Measurements from ENCODE around the gene SLC38A6.

- TF ChIP-seq ZFP3 (CRISPR knock-in tag; IDR thresholded peaks at IDR 0.05) (no peak), ARNTL (CRISPR knock-in tag; IDR thresholded peaks at IDR 0.05; ENCODE audit: borderline replicate concordance, low read depth) (no peak), CSDC2 (CRISPR knock-in tag; IDR thresholded peaks at IDR 0.05) (no peak), CREB5 (CRISPR knock-in tag; IDR thresholded peaks at IDR 0.05; ENCODE audit: low read depth) (no peak), PATZ1 (CRISPR knock-in tag; IDR thresholded peaks at IDR 0.05; ENCODE audit: borderline replicate concordance) (no peak), RARB (CRISPR knock-in tag; IDR thresholded peaks at IDR 0.05) (no peak), CSRNP3 (CRISPR knock-in tag; IDR thresholded peaks at IDR 0.05) (no peak)
These were observed 18.5 kb downstream of the SLC38A6 start for GRCh38 chr14:60999536-60999935.

All from SK-N-SH treated with all-trans-retinoic acid at 6 μM for 48 hours (cell line).